Peyer's patch (tissue), 4 donors: ENCODE data around the gene CALR3.

Experiments
- CTCF ChIP-seq, 6 experiments: fragments of 450-650 bp in 4 of 6; fragments of 200-600 bp in 2 of 6; sonication (generic) in 1 of 6; IDR thresholded peaks; one replicate each; pipeline ENCODE4 v1.5.1; 2017 to 2019; ENCODE audit warnings: antibody characterized with exemption in 6 of 6, mild to moderate bottlenecking in 3 of 6, moderate library complexity in 1 of 6
- POLR2A ChIP-seq, 2 donors: fragments of 450-650 bp; IDR thresholded peaks; one replicate each; pipeline ENCODE4 v1.5.1; 2017; ENCODE audit warnings: antibody characterized with exemption in 2 of 2, mild to moderate bottlenecking in 2 of 2, moderate library complexity in 2 of 2

DNA sequence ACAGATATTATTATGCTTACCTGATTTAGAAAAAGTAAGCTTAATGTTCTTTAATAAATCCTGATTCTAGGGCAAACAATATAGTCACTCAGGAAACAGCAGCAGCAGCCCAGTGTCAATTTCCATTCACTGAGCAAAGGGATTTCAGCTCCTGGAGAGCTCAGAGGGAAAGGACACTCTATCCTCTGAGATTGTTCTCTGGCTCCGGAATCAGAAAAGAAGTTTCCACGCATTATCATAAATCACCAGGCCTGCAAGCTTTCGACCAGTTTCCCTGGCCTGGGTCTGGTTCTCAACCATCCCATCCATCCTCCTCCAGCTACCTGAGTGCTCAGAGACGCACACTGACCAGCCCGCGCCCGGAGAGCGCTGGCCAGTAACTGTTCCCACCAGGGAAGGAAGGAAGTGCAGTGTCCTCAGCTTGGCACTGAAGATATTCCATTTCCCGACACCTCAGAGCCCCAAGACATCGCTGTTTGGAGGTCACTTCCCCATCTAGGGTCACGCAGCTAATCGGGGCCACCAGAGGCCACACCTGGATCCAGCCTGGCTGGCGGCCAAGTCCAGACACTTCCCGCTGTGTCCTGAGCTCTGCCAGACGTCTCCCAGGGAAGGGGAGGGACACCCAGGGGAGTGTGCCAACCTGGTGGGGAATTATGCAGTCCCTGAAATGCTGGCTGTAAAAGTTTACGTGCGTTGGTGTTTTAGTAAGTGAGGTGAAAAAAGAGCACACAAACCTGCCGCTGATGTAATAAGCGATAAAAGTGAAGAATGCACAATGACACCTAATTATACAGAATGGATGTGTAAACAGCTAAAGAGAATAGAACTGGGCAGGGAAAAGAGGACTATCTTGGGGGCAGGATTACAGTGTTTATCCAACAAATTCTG is 53.3 kb downstream of the CALR3 start:
- TF ChIP-seq CTCF (IDR thresholded peaks at IDR 0.05) (no peak), POLR2A (IDR thresholded peaks at IDR 0.05) (no peak)
